Peyer's patch (tissue), 4 donors: ENCODE data around the gene SHD.

ENCODE experiments used
- CTCF ChIP-seq, 6 experiments: fragments of 450-650 bp in 4 of 6; fragments of 200-600 bp in 2 of 6; sonication (generic) in 1 of 6; IDR thresholded peaks; one replicate each; pipeline ENCODE4 v1.5.1; 2017 to 2019; ENCODE audit warnings: antibody characterized with exemption in 6 of 6, mild to moderate bottlenecking in 3 of 6, moderate library complexity in 1 of 6
- POLR2A ChIP-seq, 2 donors: fragments of 450-650 bp; IDR thresholded peaks; one replicate each; pipeline ENCODE4 v1.5.1; 2017; ENCODE audit warnings: antibody characterized with exemption in 2 of 2, mild to moderate bottlenecking in 2 of 2, moderate library complexity in 2 of 2

DNA sequence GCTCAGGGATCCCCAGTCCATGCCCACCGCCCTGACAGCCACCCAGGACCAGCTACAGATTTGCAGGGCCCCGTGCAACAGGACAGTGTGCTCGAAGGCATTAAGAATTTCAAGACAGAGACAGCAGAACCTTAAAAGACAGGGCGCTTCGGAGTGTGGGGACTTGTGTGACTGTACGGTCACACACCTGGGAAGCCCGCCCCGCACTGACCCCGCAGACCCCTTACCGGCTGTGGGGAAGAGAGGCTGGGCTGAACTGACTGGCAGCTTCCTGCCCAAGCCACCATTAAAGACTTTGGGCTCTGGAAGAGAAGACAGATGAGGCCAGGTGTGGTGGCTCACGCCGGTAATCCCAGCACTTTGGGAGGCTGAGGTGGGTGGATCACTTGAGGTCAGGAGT is 45.2 kb downstream of the SHD start:
- no peak for TF ChIP-seq CTCF (IDR thresholded peaks at IDR 0.05)
- TF ChIP-seq POLR2A (IDR thresholded peaks at IDR 0.05) = no peak
